ENCODE data around the gene AGBL4.

The AGBL4 gene

GRCh38 chr1:48948562-48948961 lies 1075.2 kb downstream of the AGBL4 start:
- TF ChIP-seq CTCF (IDR thresholded peaks at IDR 0.05; ENCODE audit: low read length, missing control alignments): no peak
- DNase-seq (ENCODE audit: low read depth): no peak
- H3K4me3 ChIP-seq (replicated peaks; ENCODE audit: low read depth, low read length): no peak overlapping the region

- H3K4me3 ChIP-seq (replicated peaks; ENCODE audit: low read depth, low read length): no peak overlapping the region
- TF ChIP-seq CTCF (IDR thresholded peaks at IDR 0.05; ENCODE audit: low read length, missing control alignments): no peak
- no peak for DNase-seq (ENCODE audit: low read depth)
These were observed 1075.8 kb downstream of the AGBL4 start for GRCh38 chr1:48947761-48948537.

- no peak for DNase-seq (ENCODE audit: low read depth)
- no peak for TF ChIP-seq CTCF (IDR thresholded peaks at IDR 0.05; ENCODE audit: low read length, missing control alignments)
- H3K4me3 ChIP-seq (replicated peaks; ENCODE audit: low read depth, low read length): no peak overlapping the region
These were observed 1077.7 kb downstream of the AGBL4 start for GRCh38 chr1:48946070-48946469.

- no peak overlapping the region for H3K4me3 ChIP-seq (replicated peaks; ENCODE audit: low read depth, low read length)
- DNase-seq (ENCODE audit: low read depth): no peak
- TF ChIP-seq CTCF (IDR thresholded peaks at IDR 0.05; ENCODE audit: low read length, missing control alignments): no peak
These were observed 1078.9 kb downstream of the AGBL4 start for GRCh38 chr1:48944811-48945210.

- no peak for DNase-seq (ENCODE audit: low read depth)
- no peak for TF ChIP-seq CTCF (IDR thresholded peaks at IDR 0.05; ENCODE audit: low read length, missing control alignments)
- no peak overlapping the region for H3K4me3 ChIP-seq (replicated peaks; ENCODE audit: low read depth, low read length)
These were observed 1079.9 kb downstream of the AGBL4 start for GRCh38 chr1:48943826-48944225.

GRCh38 chr1:48943393-48943792 lies 1080.4 kb downstream of the AGBL4 start:
- peak; percentile 10 for DNase-seq (ENCODE audit: low read depth)
- no peak overlapping the region for H3K4me3 ChIP-seq (replicated peaks; ENCODE audit: low read depth, low read length)
- no peak for TF ChIP-seq CTCF (IDR thresholded peaks at IDR 0.05; ENCODE audit: low read length, missing control alignments)
